Measurements from ENCODE around the gene TNP2.
A peak's percentile ranks its signal among the peaks of the same experiment; 100 is the strongest.

Gene TNP2

GRCh38 chr16:11308493-11309283 is 39.6 kb upstream of the TNP2 start:
- Histone ChIP-seq H3K9ac (ENCODE audit: low read length) (no peak overlapping the region), H3K27ac (ENCODE audit: low read depth, low read length) (no peak overlapping the region), H3K36me3 (ENCODE audit: control insufficient read depth, insufficient read depth, low read length) (no peaks in the 10 kb centered on the region), H3K27me3 (ENCODE audit: control insufficient read depth, insufficient read depth, low read length) (no peaks in the 10 kb centered on the region), H3K4me3 (ENCODE audit: low read depth, low read length) (no peak overlapping the region), H3K4me1 (ENCODE audit: control insufficient read depth, insufficient read depth, low read length) (peaks cover 40% of the 10 kb centered on the region), H3K9me3 (ENCODE audit: control insufficient read depth, insufficient read depth, low read depth, low read length) (no peaks in the 10 kb centered on the region)

GRCh38 chr16:11307639-11308492 is 38.7 kb upstream of the TNP2 start:
- no peak overlapping the region for H3K4me3 ChIP-seq (ENCODE audit: low read depth, low read length)
- no peaks in the 10 kb centered on the region for H3K36me3 ChIP-seq (ENCODE audit: control insufficient read depth, insufficient read depth, low read length)
- no peaks in the 10 kb centered on the region for H3K27me3 ChIP-seq (ENCODE audit: control insufficient read depth, insufficient read depth, low read length)
- no peaks in the 10 kb centered on the region for H3K9me3 ChIP-seq (ENCODE audit: control insufficient read depth, insufficient read depth, low read depth, low read length)
- no peak overlapping the region for H3K9ac ChIP-seq (ENCODE audit: low read length)
- H3K4me1 ChIP-seq (ENCODE audit: control insufficient read depth, insufficient read depth, low read length) = peaks cover 32% of the 10 kb centered on the region
- no peak overlapping the region for H3K27ac ChIP-seq (ENCODE audit: low read depth, low read length)

- peak overlapping the region; percentile 29; the same call in 1 of the 2 replicates for H3K27ac ChIP-seq (ENCODE audit: low read depth, low read length)
- peak overlapping the region; percentile 20 for H3K9ac ChIP-seq (ENCODE audit: low read length)
- H3K27me3 ChIP-seq (ENCODE audit: control insufficient read depth, insufficient read depth, low read length) = no peaks in the 10 kb centered on the region
- H3K36me3 ChIP-seq (ENCODE audit: control insufficient read depth, insufficient read depth, low read length) = no peaks in the 10 kb centered on the region
- H3K4me1 ChIP-seq (ENCODE audit: control insufficient read depth, insufficient read depth, low read length) = peaks cover 26% of the 10 kb centered on the region; the same call in 1 of the 2 replicates
- no peaks in the 10 kb centered on the region for H3K9me3 ChIP-seq (ENCODE audit: control insufficient read depth, insufficient read depth, low read depth, low read length)
- H3K4me3 ChIP-seq (ENCODE audit: low read depth, low read length) = no peak overlapping the region
Observed at GRCh38 chr16:11306997-11307638, 38.0 kb upstream of the TNP2 start.

- Histone ChIP-seq H3K9me3 (ENCODE audit: control insufficient read depth, insufficient read depth, low read depth, low read length) (no peaks in the 10 kb centered on the region), H3K4me3 (ENCODE audit: low read depth, low read length) (no peak overlapping the region), H3K4me1 (ENCODE audit: control insufficient read depth, insufficient read depth, low read length) (peaks cover 22% of the 10 kb centered on the region; the same call in 1 of the 2 replicates), H3K9ac (ENCODE audit: low read length) (peak overlapping the region; percentile 20), H3K27me3 (ENCODE audit: control insufficient read depth, insufficient read depth, low read length) (no peaks in the 10 kb centered on the region), H3K36me3 (ENCODE audit: control insufficient read depth, insufficient read depth, low read length) (no peaks in the 10 kb centered on the region), H3K27ac (ENCODE audit: low read depth, low read length) (peak overlapping the region; percentile 29; the same call in 1 of the 2 replicates)
Observed at GRCh38 chr16:11306381-11306780, 37.3 kb upstream of the TNP2 start.

- H3K27ac ChIP-seq (ENCODE audit: low read depth, low read length) = no peak overlapping the region
- no peaks in the 10 kb centered on the region for H3K27me3 ChIP-seq (ENCODE audit: control insufficient read depth, insufficient read depth, low read length)
- H3K4me3 ChIP-seq (ENCODE audit: low read depth, low read length) = no peak overlapping the region
- H3K9me3 ChIP-seq (ENCODE audit: control insufficient read depth, insufficient read depth, low read depth, low read length) = no peaks in the 10 kb centered on the region
- no peak overlapping the region for H3K9ac ChIP-seq (ENCODE audit: low read length)
- peaks cover 12% of the 10 kb centered on the region; the same call in 1 of the 2 replicates for H3K4me1 ChIP-seq (ENCODE audit: control insufficient read depth, insufficient read depth, low read length)
- H3K36me3 ChIP-seq (ENCODE audit: control insufficient read depth, insufficient read depth, low read length) = no peaks in the 10 kb centered on the region
Observed at GRCh38 chr16:11303405-11304138, 34.4 kb upstream of the TNP2 start.

- Histone ChIP-seq H3K27me3 (ENCODE audit: control insufficient read depth, insufficient read depth, low read length) (no peaks in the 10 kb centered on the region), H3K9ac (ENCODE audit: low read length) (no peak overlapping the region), H3K27ac (ENCODE audit: low read depth, low read length) (no peak overlapping the region), H3K9me3 (ENCODE audit: control insufficient read depth, insufficient read depth, low read depth, low read length) (no peaks in the 10 kb centered on the region), H3K36me3 (ENCODE audit: control insufficient read depth, insufficient read depth, low read length) (no peaks in the 10 kb centered on the region), H3K4me3 (ENCODE audit: low read depth, low read length) (no peak overlapping the region), H3K4me1 (ENCODE audit: control insufficient read depth, insufficient read depth, low read length) (peaks cover 10% of the 10 kb centered on the region)
Observed at GRCh38 chr16:11302977-11303376, 33.9 kb upstream of the TNP2 start.

GRCh38 chr16:11301645-11302501 is 32.7 kb upstream of the TNP2 start:
- H3K36me3 ChIP-seq (ENCODE audit: control insufficient read depth, insufficient read depth, low read length) = no peaks in the 10 kb centered on the region
- H3K9me3 ChIP-seq (ENCODE audit: control insufficient read depth, insufficient read depth, low read depth, low read length) = no peaks in the 10 kb centered on the region
- peaks cover 20% of the 10 kb centered on the region for H3K4me1 ChIP-seq (ENCODE audit: control insufficient read depth, insufficient read depth, low read length)
- no peak overlapping the region for H3K9ac ChIP-seq (ENCODE audit: low read length)
- H3K27me3 ChIP-seq (ENCODE audit: control insufficient read depth, insufficient read depth, low read length) = no peaks in the 10 kb centered on the region
- no peak overlapping the region for H3K4me3 ChIP-seq (ENCODE audit: low read depth, low read length)
- no peak overlapping the region for H3K27ac ChIP-seq (ENCODE audit: low read depth, low read length)

- H3K27ac ChIP-seq (ENCODE audit: low read depth, low read length) = no peak overlapping the region
- H3K36me3 ChIP-seq (ENCODE audit: control insufficient read depth, insufficient read depth, low read length) = no peaks in the 10 kb centered on the region
- no peak overlapping the region for H3K9ac ChIP-seq (ENCODE audit: low read length)
- H3K9me3 ChIP-seq (ENCODE audit: control insufficient read depth, insufficient read depth, low read depth, low read length) = no peaks in the 10 kb centered on the region
- no peaks in the 10 kb centered on the region for H3K27me3 ChIP-seq (ENCODE audit: control insufficient read depth, insufficient read depth, low read length)
- peaks cover 21% of the 10 kb centered on the region for H3K4me1 ChIP-seq (ENCODE audit: control insufficient read depth, insufficient read depth, low read length)
- H3K4me3 ChIP-seq (ENCODE audit: low read depth, low read length) = no peak overlapping the region
Observed at GRCh38 chr16:11300560-11300892, 31.4 kb upstream of the TNP2 start.

- no peak overlapping the region for H3K9ac ChIP-seq (ENCODE audit: low read length)
- no peaks in the 10 kb centered on the region for H3K27me3 ChIP-seq (ENCODE audit: control insufficient read depth, insufficient read depth, low read length)
- no peak overlapping the region for H3K4me3 ChIP-seq (ENCODE audit: low read depth, low read length)
- no peaks in the 10 kb centered on the region for H3K36me3 ChIP-seq (ENCODE audit: control insufficient read depth, insufficient read depth, low read length)
- peaks cover 21% of the 10 kb centered on the region for H3K4me1 ChIP-seq (ENCODE audit: control insufficient read depth, insufficient read depth, low read length)
- no peak overlapping the region for H3K27ac ChIP-seq (ENCODE audit: low read depth, low read length)
- H3K9me3 ChIP-seq (ENCODE audit: control insufficient read depth, insufficient read depth, low read depth, low read length) = no peaks in the 10 kb centered on the region
Observed at GRCh38 chr16:11299865-11300559, 30.9 kb upstream of the TNP2 start.
